SJSA1 (cell line): ENCODE results near the gene SLCO1A2. TPM values are rescaled to one million over a fixed set of nuclear protein-coding genes. Genes with fewer than 3 reads are reported as not detected.
"Not testable (repeated sequence)": the region's sequence is repeated elsewhere in the genome, so short reads cannot be mapped to it uniquely, and the experiment has no call there.

ENCODE experiments used
- DNase-seq, 2 experiments: peaks; one replicate each; pipeline ENCODE4 v3.0.0-alpha.2; 2015 to 2020; ENCODE audit warnings: low spot score in 2 of 2, low read depth in 1 of 2
- H3K27ac ChIP-seq: fragments of 250-450 bp; sonication (Bioruptor Pico); 2 replicates; pipeline ENCODE4 v1.5.1; 2020; ENCODE audit warnings: mild to moderate bottlenecking, moderate library complexity
- H3K27me3 ChIP-seq: fragments of 250-450 bp; sonication (Bioruptor Pico); replicated peaks from 2 replicates; pipeline ENCODE4 v1.5.1; 2020; ENCODE audit warnings: mild to moderate bottlenecking, moderate library complexity
- H3K36me3 ChIP-seq: fragments of 250-450 bp; sonication (Bioruptor Pico); 2 replicates; pipeline ENCODE4 v1.5.1; 2020; ENCODE audit warnings: mild to moderate bottlenecking
- H3K4me1 ChIP-seq: fragments of 250-450 bp; sonication (Bioruptor Pico); replicated peaks from 2 replicates; pipeline ENCODE4 v1.6.1; 2021; ENCODE audit warnings: mild to moderate bottlenecking
- H3K4me3 ChIP-seq: fragments of 250-450 bp; sonication (Bioruptor Pico); 2 replicates; pipeline ENCODE4 v1.5.1; 2020; ENCODE audit warnings: mild to moderate bottlenecking
- H3K9me3 ChIP-seq: fragments of 250-450 bp; sonication (Bioruptor Pico); replicated peaks from 2 replicates; pipeline ENCODE4 v1.5.1; 2020; ENCODE audit warnings: mild to moderate bottlenecking
- total RNA-seq: library from RNA; depleted of rRNA; stranded (reverse); fragments of >200 nt; shearing (Covaris generic); gene quantifications from 2 replicates; pipeline ENCODE4 v1.2.3, GENCODE V29; 2014; rRNA removed

Gene SLCO1A2, protein sequence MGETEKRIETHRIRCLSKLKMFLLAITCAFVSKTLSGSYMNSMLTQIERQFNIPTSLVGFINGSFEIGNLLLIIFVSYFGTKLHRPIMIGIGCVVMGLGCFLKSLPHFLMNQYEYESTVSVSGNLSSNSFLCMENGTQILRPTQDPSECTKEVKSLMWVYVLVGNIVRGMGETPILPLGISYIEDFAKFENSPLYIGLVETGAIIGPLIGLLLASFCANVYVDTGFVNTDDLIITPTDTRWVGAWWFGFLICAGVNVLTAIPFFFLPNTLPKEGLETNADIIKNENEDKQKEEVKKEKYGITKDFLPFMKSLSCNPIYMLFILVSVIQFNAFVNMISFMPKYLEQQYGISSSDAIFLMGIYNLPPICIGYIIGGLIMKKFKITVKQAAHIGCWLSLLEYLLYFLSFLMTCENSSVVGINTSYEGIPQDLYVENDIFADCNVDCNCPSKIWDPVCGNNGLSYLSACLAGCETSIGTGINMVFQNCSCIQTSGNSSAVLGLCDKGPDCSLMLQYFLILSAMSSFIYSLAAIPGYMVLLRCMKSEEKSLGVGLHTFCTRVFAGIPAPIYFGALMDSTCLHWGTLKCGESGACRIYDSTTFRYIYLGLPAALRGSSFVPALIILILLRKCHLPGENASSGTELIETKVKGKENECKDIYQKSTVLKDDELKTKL
- total RNA-seq, result not detected in 2 replicates

DNA sequence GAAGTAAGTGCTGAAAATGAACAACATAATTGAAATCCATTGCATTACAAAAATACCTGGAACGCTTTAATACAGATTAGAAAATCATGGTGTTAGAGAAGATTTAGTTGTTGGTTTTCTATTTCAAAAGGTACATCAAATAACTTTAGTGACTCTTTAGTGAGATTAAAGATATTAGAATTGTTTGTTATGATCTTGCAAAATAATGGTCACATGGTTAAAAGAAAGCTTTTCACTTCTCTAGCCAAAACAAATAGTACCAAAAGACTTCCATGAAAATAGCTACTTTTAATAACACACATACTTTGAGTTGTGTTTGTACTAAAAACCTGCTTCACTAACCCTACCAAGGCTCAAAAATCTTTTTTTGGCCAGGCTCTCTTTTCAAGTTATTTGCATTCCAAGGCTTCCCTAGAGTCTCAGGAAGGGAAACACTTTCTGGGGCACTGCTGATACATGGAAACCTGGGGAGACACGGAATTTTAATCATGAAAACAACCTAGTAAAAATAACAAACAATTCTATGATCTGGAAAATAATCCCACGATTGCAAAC lies at the start of gene SLCO1A2:
SLCO1A2 (minus strand) TSS at position 147 of the 555 bp plus-strand sequence. CDS start 270 bp downstream, outside the sequence.
- H3K27ac ChIP-seq, result no peak within 1 kb of the TSS
- H3K9me3 ChIP-seq, result no peaks in the 10 kb centered on the region
- no peaks in the 10 kb centered on the region for H3K27me3 ChIP-seq
- no peaks in the 10 kb centered on the region for H3K36me3 ChIP-seq
- H3K4me3 ChIP-seq, result no peak within 1 kb of the TSS
- no peak for DNase-seq
- H3K4me1 ChIP-seq, result no peaks in the 10 kb centered on the region; the same call in 1 of the 2 replicates

DNA sequence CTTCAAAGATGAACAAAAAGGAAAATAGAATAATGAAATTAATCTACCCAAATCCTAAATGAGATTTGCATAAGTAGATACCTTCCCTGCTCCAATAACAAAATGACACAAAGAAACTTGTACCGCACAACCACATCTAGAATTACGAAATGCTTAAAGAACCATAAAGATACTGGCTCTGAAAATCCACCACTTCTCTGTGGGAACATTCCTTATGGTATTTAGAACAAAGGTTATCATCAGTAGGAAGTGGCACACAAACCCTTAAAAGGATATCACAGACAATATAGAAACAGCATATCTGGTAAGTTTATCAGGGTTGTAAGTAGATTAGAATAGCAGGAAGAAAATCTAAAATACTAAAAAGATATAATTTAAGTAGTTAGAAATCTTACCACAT lies 49.5 kb upstream of the SLCO1A2 start:
- no peaks in the 10 kb centered on the region for H3K27me3 ChIP-seq
- no peak for DNase-seq
- H3K4me1 ChIP-seq, result no peaks in the 10 kb centered on the region
- no peak overlapping the region for H3K4me3 ChIP-seq
- no peak overlapping the region for H3K27ac ChIP-seq
- no peaks in the 10 kb centered on the region for H3K9me3 ChIP-seq
- H3K36me3 ChIP-seq, result no peaks in the 10 kb centered on the region

GRCh38 chr12:21381320-21381719 lies 46.6 kb upstream of the SLCO1A2 start:
- not testable (repeated sequence) for H3K9me3 ChIP-seq, H3K4me1 ChIP-seq, H3K27ac ChIP-seq, DNase-seq, H3K27me3 ChIP-seq, H3K4me3 ChIP-seq, H3K36me3 ChIP-seq

DNA sequence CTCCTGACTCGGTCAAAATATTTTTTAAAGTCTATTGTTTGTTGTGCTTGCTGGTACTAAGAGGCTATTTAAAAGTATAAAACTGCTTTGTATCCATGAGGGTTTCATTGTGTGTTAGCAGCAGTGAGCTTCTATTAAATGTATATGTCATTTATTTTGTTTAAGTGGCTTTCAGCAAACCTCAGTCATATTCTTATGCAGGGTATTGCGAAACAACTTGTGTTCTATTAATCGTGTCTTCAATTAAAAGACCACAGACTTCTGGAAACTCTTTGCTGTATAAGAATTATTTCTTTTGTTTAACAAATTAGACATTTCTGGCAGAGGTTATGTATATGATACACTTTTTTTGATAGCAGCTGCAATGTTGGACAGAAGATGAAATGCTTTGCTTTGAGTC lies 44.5 kb upstream of the SLCO1A2 start:
- Histone ChIP-seq H3K36me3 (no peaks in the 10 kb centered on the region), H3K9me3 (no peaks in the 10 kb centered on the region), H3K4me1 (no peaks in the 10 kb centered on the region), H3K4me3 (no peak overlapping the region), H3K27me3 (no peaks in the 10 kb centered on the region), H3K27ac (no peak overlapping the region)
- DNase-seq, result no peak

- no peak within 1 kb of the TSS for H3K4me3 ChIP-seq
- no peaks in the 10 kb centered on the region for H3K9me3 ChIP-seq
- no peak for DNase-seq
- no peak within 1 kb of the TSS for H3K27ac ChIP-seq
- H3K4me1 ChIP-seq, result no peaks in the 10 kb centered on the region
- no peaks in the 10 kb centered on the region for H3K36me3 ChIP-seq
- no peaks in the 10 kb centered on the region; the same call in 1 of the 2 replicates for H3K27me3 ChIP-seq
Observed at GRCh38 chr12:21372602-21373001, 37.9 kb upstream of the SLCO1A2 start, which contains the start of gene IAPP. Gene IAPP, plus strand, starts transcription at chr12:21372902. Its CDS starts 450 bp downstream, at chr12:21373352.

GRCh38 chr12:21370845-21371449 lies 36.2 kb upstream of the SLCO1A2 start:
- no peaks in the 10 kb centered on the region; the same call in 1 of the 2 replicates for H3K27me3 ChIP-seq
- no peaks in the 10 kb centered on the region for H3K4me1 ChIP-seq
- no peaks in the 10 kb centered on the region for H3K9me3 ChIP-seq
- H3K36me3 ChIP-seq, result no peaks in the 10 kb centered on the region
- no peak overlapping the region for H3K27ac ChIP-seq
- H3K4me3 ChIP-seq, result no peak overlapping the region
- no peak for DNase-seq

GRCh38 chr12:21369141-21369980 lies 34.6 kb upstream of the SLCO1A2 start:
- H3K27ac ChIP-seq, result no peak overlapping the region
- H3K4me1 ChIP-seq, result no peaks in the 10 kb centered on the region
- H3K9me3 ChIP-seq, result no peaks in the 10 kb centered on the region
- DNase-seq, result no peak
- H3K4me3 ChIP-seq, result no peak overlapping the region
- H3K36me3 ChIP-seq, result no peaks in the 10 kb centered on the region
- H3K27me3 ChIP-seq, result no peaks in the 10 kb centered on the region; the same call in 1 of the 2 replicates

GRCh38 chr12:21360632-21361031 lies 25.9 kb upstream of the SLCO1A2 start:
- not testable (repeated sequence) for H3K27me3 ChIP-seq, H3K36me3 ChIP-seq, H3K4me1 ChIP-seq, H3K4me3 ChIP-seq, H3K27ac ChIP-seq, H3K9me3 ChIP-seq, DNase-seq

- Histone ChIP-seq H3K4me3 (no peak overlapping the region), H3K27ac (no peak overlapping the region), H3K27me3 (no peaks in the 10 kb centered on the region), H3K9me3 (no peaks in the 10 kb centered on the region), H3K36me3 (no peaks in the 10 kb centered on the region), H3K4me1 (no peaks in the 10 kb centered on the region)
- DNase-seq, result no peak
Observed at GRCh38 chr12:21354641-21355040, 19.9 kb upstream of the SLCO1A2 start.

DNA sequence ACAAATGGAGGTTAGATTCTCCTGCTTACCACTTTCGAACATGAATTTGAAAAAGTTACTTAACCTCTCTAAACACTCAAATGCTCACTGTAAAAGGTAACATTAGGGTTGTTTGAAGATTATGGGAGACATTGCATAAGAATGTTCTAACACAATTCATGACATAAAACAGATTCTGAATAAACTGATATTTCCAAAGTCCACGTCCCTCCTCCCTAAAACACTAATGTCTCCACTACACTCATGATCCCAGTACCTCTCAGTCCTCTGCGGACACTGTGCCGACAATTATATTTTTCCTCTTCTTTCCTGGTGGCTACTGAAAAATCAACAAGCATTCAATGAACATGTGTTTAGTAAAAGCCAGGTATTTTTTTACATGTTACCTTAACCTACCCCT lies 19.2 kb upstream of the SLCO1A2 start:
- Histone ChIP-seq H3K4me1 (no peaks in the 10 kb centered on the region), H3K36me3 (no peaks in the 10 kb centered on the region), H3K4me3 (no peak overlapping the region), H3K9me3 (no peaks in the 10 kb centered on the region), H3K27ac (no peak overlapping the region), H3K27me3 (no peaks in the 10 kb centered on the region)
- no peak for DNase-seq

DNA sequence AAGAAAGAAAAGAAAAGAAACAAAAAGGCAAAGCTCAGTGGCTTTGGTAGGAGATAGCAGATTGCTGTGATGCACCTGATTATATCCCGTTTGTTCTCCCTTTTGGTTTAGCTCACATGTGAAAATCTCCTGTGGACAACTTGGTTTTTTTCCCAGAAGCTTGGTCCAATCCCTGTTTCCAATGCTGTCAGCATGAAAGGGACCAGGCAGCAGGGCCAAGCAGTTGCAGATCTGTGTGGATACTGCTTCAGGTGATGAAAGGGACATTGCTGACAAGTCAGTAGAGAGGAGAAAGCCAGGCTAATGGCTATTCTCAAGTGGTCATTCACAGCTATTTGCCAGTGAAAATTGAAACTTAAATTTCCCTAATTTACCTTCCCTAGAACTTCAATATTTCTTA lies 18.8 kb upstream of the SLCO1A2 start:
- no peaks in the 10 kb centered on the region for H3K27me3 ChIP-seq
- no peak overlapping the region for H3K27ac ChIP-seq
- no peaks in the 10 kb centered on the region for H3K36me3 ChIP-seq
- H3K4me1 ChIP-seq, result no peaks in the 10 kb centered on the region
- no peak overlapping the region for H3K4me3 ChIP-seq
- H3K9me3 ChIP-seq, result no peaks in the 10 kb centered on the region
- DNase-seq, result no peak

GRCh38 chr12:21350975-21351374 lies 16.3 kb upstream of the SLCO1A2 start:
- Histone ChIP-seq H3K4me3 (no peak overlapping the region), H3K4me1 (no peaks in the 10 kb centered on the region), H3K27ac (no peak overlapping the region), H3K27me3 (no peaks in the 10 kb centered on the region), H3K9me3 (no peaks in the 10 kb centered on the region), H3K36me3 (no peaks in the 10 kb centered on the region)
- no peak for DNase-seq

- Histone ChIP-seq H3K4me3 (no peak overlapping the region), H3K27me3 (no peaks in the 10 kb centered on the region), H3K9me3 (no peaks in the 10 kb centered on the region), H3K27ac (no peak overlapping the region), H3K4me1 (no peaks in the 10 kb centered on the region), H3K36me3 (no peaks in the 10 kb centered on the region)
- no peak for DNase-seq
Observed at GRCh38 chr12:21346542-21347205, 12.0 kb upstream of the SLCO1A2 start.
